ENCODE measurements around the gene PRKAB2.
"Not testable (repeated sequence)": the region's sequence is repeated elsewhere in the genome, so short reads cannot be mapped to it uniquely, and the experiment has no call there.

Gene PRKAB2

GRCh38 chr1:147109762-147110161 is 62.5 kb downstream of the PRKAB2 start:
- no peak for DNase-seq (ENCODE audit: low spot score)

- no peak for DNase-seq (ENCODE audit: low spot score)
These were observed 63.2 kb downstream of the PRKAB2 start for GRCh38 chr1:147109041-147109440.

- DNase-seq (ENCODE audit: low spot score) = not testable (repeated sequence)
These were observed 65.8 kb downstream of the PRKAB2 start for GRCh38 chr1:147106407-147106881.

GRCh38 chr1:147105909-147106308 is 66.4 kb downstream of the PRKAB2 start:
- DNase-seq (ENCODE audit: low spot score) = no peak
